Stimulated activated naive CD4-positive, alpha-beta T cell treated with Interleukin-2 at 50 U/mL for 16 hours (primary cell): Measurements from ENCODE around the gene CDC37L1.

Experiments
- DNase-seq: peaks from one replicate; lab custom pipeline; 2025; lab: John Stamatoyannopoulos, UW

The CDC37L1 gene

GRCh38 chr9:4714266-4715016 is 35.1 kb downstream of the CDC37L1 start:
- no peak for DNase-seq

GRCh38 chr9:4716163-4716562 is 36.8 kb downstream of the CDC37L1 start:
- DNase-seq: no peak

GRCh38 chr9:4717815-4718214 is 38.4 kb downstream of the CDC37L1 start:
- DNase-seq: no peak

GRCh38 chr9:4718911-4719310 is 39.5 kb downstream of the CDC37L1 start:
- DNase-seq: no peak

- no peak for DNase-seq
Observed at GRCh38 chr9:4721736-4722135, 42.4 kb downstream of the CDC37L1 start.

GRCh38 chr9:4725706-4726442 is 46.5 kb downstream of the CDC37L1 start:
- DNase-seq: no peak

GRCh38 chr9:4727593-4727992 is 48.2 kb downstream of the CDC37L1 start:
- no peak for DNase-seq

GRCh38 chr9:4732890-4733289 is 53.5 kb downstream of the CDC37L1 start:
- no peak for DNase-seq

- DNase-seq: no peak
Observed at GRCh38 chr9:4734150-4734549, 54.8 kb downstream of the CDC37L1 start.

GRCh38 chr9:4738866-4739586 is 59.7 kb downstream of the CDC37L1 start:
- DNase-seq: no peak

- no peak for DNase-seq
Observed at GRCh38 chr9:4739587-4740387, 60.4 kb downstream of the CDC37L1 start.

- no peak for DNase-seq
Observed at GRCh38 chr9:4740388-4740637, 60.9 kb downstream of the CDC37L1 start.

- peak; percentile 79 for DNase-seq
Observed at GRCh38 chr9:4740638-4741364, 61.4 kb downstream of the CDC37L1 start, which contains the start of gene AK3. Gene AK3 (minus strand): TSS chr9:4741202. CDS start chr9:4741087, 115 bp downstream.

GRCh38 chr9:4741365-4742089 is 62.2 kb downstream of the CDC37L1 start:
- no peak for DNase-seq

GRCh38 chr9:4742246-4742645 is 62.9 kb downstream of the CDC37L1 start:
- DNase-seq: no peak

- DNase-seq: no peak
Observed at GRCh38 chr9:4743131-4743875, 63.9 kb downstream of the CDC37L1 start.

- DNase-seq: no peak
Observed at GRCh38 chr9:4746278-4747030, 67.1 kb downstream of the CDC37L1 start.

- DNase-seq: no peak
Observed at GRCh38 chr9:4748612-4749011, 69.2 kb downstream of the CDC37L1 start.

GRCh38 chr9:4750023-4750673 is 70.8 kb downstream of the CDC37L1 start:
- no peak for DNase-seq
